B cell (primary cell): Measurements from ENCODE around the gene GANC. TPM values are rescaled to one million over a fixed set of nuclear protein-coding genes. Genes with fewer than 3 reads are reported as not detected.

Experiments used
- ATAC-seq: fragments of 200-7000 bp; cut with Tn5 transposase; one replicate; pipeline ENCODE4 v1.10.0; 2021; ENCODE audit warnings: low read depth, mild to moderate bottlenecking, moderate number of reproducible peaks, moderate library complexity
- CTCF ChIA-PET: fragments of 350-600 bp; sonication (Branson Sonifier 250); formaldehyde crosslinking; loops from one replicate; lab custom pipeline; 2021; ENCODE audit warnings: antibody characterized with exemption, inconsistent platforms; lab: Charles Lee
- POLR2A ChIA-PET: fragments of 350-600 bp; sonication (Branson Sonifier 250); formaldehyde crosslinking; loops from one replicate; lab custom pipeline; 2021; ENCODE audit warnings: antibody characterized with exemption; lab: Charles Lee
- DNase-seq: peaks from one replicate; pipeline ENCODE4 v3.0.0; 2013
- H2AFZ ChIP-seq: 2 replicates; pipeline ENCODE4 v1.6.1; 2012; ENCODE audit warnings: mild to moderate bottlenecking, low read depth, low read length; ENCODE audit not compliant: insufficient read depth, poor library complexity, severe bottlenecking
- H3K27ac ChIP-seq, 2 donors: 1 replicate in 1 of 2; 2 replicates in 1 of 2; pipeline ENCODE4 v1.5.1; 2012 to 2013; ENCODE audit warnings: low read length in 2 of 2, mild to moderate bottlenecking in 2 of 2, moderate library complexity in 1 of 2
- H3K27me3 ChIP-seq, 4 experiments: fragments of 200-600 bp in 1 of 4; sonication (generic) in 1 of 4; replicated peaks in 1 of 4; 1 replicate in 2 of 4; 2 replicates in 2 of 4; pipeline versions ENCODE4 v1.6.1 to v1.7.0; 2013 to 2016; ENCODE audit warnings: low read length in 3 of 4, mild to moderate bottlenecking in 2 of 4, mixed read lengths in 1 of 4, moderate library complexity in 1 of 4; ENCODE audit not compliant: insufficient read depth in 4 of 4, control insufficient read depth in 3 of 4; ENCODE audit errors: control extremely low read depth in 1 of 4
- H3K36me3 ChIP-seq, 2 experiments: replicated peaks in 1 of 2; 1 replicate in 1 of 2; 2 replicates in 1 of 2; pipeline versions ENCODE4 v1.6.1 to v1.7.1; 2013; ENCODE audit warnings: low read length in 1 of 2; ENCODE audit not compliant: insufficient read depth in 2 of 2, control insufficient read depth in 1 of 2; ENCODE audit errors: control extremely low read depth in 1 of 2, extremely low read depth in 1 of 2
- H3K4me1 ChIP-seq, 2 donors: fragments of 200-600 bp in 1 of 2; sonication (generic) in 1 of 2; 1 replicate in 1 of 2; 2 replicates in 1 of 2; pipeline versions ENCODE4 v1.5.1 to v1.6.1; 2013 to 2017; ENCODE audit warnings: low read length in 2 of 2; ENCODE audit not compliant: control insufficient read depth in 2 of 2, insufficient read depth in 2 of 2
- H3K4me2 ChIP-seq: replicated peaks from 2 replicates; pipeline ENCODE3; 2012; ENCODE audit warnings: mild to moderate bottlenecking, low read depth, low read length; ENCODE audit not compliant: poor library complexity, severe bottlenecking
- H3K4me3 ChIP-seq, 5 experiments: fragments of 200-600 bp in 1 of 5; sonication (generic) in 1 of 5; 1 replicate in 3 of 5; 2 replicates in 2 of 5; pipeline versions ENCODE4 v1.5.1 to v1.7.0; 2011 to 2016; ENCODE audit warnings: low read length in 4 of 5, mild to moderate bottlenecking in 4 of 5, low read depth in 2 of 5, control low read depth in 1 of 5, moderate library complexity in 1 of 5; ENCODE audit not compliant: insufficient read depth in 1 of 5; ENCODE audit errors: control extremely low read depth in 1 of 5, extremely low read depth in 1 of 5
- H3K79me2 ChIP-seq: fragments of 200-600 bp; sonication (generic); one replicate; pipeline ENCODE4 v1.6.0; 2016; ENCODE audit warnings: low read length; ENCODE audit not compliant: control insufficient read depth, insufficient read depth
- H3K9ac ChIP-seq: fragments of 200-600 bp; sonication (generic); 2 replicates; pipeline ENCODE4 v1.6.1; 2017; ENCODE audit warnings: mild to moderate bottlenecking, low read length, moderate library complexity
- H3K9me3 ChIP-seq, 3 donors: one replicate each; pipeline versions ENCODE4 v1.6.1 to v1.7.1; 2013; ENCODE audit warnings: low read length in 2 of 3; ENCODE audit not compliant: control insufficient read depth in 2 of 3, insufficient read depth in 1 of 3; ENCODE audit errors: control extremely low read depth in 1 of 3
- H4K20me1 ChIP-seq: 2 replicates; pipeline ENCODE4 v1.6.0; 2012; ENCODE audit warnings: mild to moderate bottlenecking, low read length; ENCODE audit not compliant: insufficient read depth, control insufficient read depth, poor library complexity, severe bottlenecking
- H3K27ac Mint-ChIP-seq: one replicate; pipeline ENCODE4 v1.8.0; 2021; ENCODE audit warnings: mixed read lengths
- H3K27me3 Mint-ChIP-seq: one replicate; pipeline ENCODE4 v1.8.0; 2021; ENCODE audit warnings: mixed read lengths
- H3K4me1 Mint-ChIP-seq: one replicate; pipeline ENCODE4 v1.8.0; 2021; ENCODE audit warnings: mixed read lengths
- H3K4me3 Mint-ChIP-seq: one replicate; pipeline ENCODE4 v1.8.0; 2021; ENCODE audit warnings: mixed read lengths
- H3K9me3 Mint-ChIP-seq: one replicate; pipeline ENCODE4 v1.8.0; 2022; ENCODE audit warnings: mixed read lengths; ENCODE audit not compliant: insufficient read depth
- CTCF ChIP-seq: fragments of 200-600 bp; IDR thresholded peaks from one replicate; pipeline ENCODE4 v1.8.0; 2022; ENCODE audit warnings: antibody characterized with exemption, mild to moderate bottlenecking
- EZH2 ChIP-seq: IDR thresholded peaks from 2 replicates; pipeline ENCODE4 v1.6.1; 2012; ENCODE audit warnings: borderline replicate concordance, low read depth, mild to moderate bottlenecking, moderate library complexity, low read length; ENCODE audit not compliant: insufficient read depth, poor library complexity, severe bottlenecking
- WGBS: methylation state at CpG from one replicate; pipeline ENCODE4 v1.1.5; 2013; ENCODE audit warnings: missing lambda C conversion rate; ENCODE audit not compliant: insufficient coverage; 5-methylcytosine and 5-hydroxymethylcytosine counted together
- intact Hi-C: fragments of 100-400 bp; cut with micrococcal nuclease; formaldehyde crosslinking; loops from one replicate; pipeline ENCODE4 v1.10.0; 2022
- polyA plus RNA-seq: library from polyadenylated mRNA; depleted of rRNA; stranded (reverse); fragments of >200 nt; gene quantifications from 2 replicates; pipeline ENCODE4 v1.2.3, GENCODE V29; 2012
- total RNA-seq, 2 donors: library from RNA; stranded (reverse); fragments of 120-200 nt in 1 of 2; gene quantifications; 1 replicate in 1 of 2; 2 replicates in 1 of 2; pipeline versions ENCODE4 v1.2.3 to v1.2.4, GENCODE V29; 2013 to 2022

GANC gene
- total and polyA plus RNA-seq, 2 donors (not counting 1 experiment from before 2014, with no cell fraction given) = 43.5 to 122 TPM

- Mint-ChIP-seq H3K27me3 (no peaks in the 10 kb centered on the region), H3K9me3 (no peaks in the 10 kb centered on the region), H3K4me3 (no peak overlapping the region), H3K27ac (no peak overlapping the region), H3K4me1 (no peaks in the 10 kb centered on the region)
- no peak overlapping the region for H3K4me3 ChIP-seq
- ATAC-seq = no peak
- H3K36me3 ChIP-seq = peaks cover 0 to 21% of the 10 kb centered on the region in 2 experiments
- H3K9me3 ChIP-seq = no peaks in the 10 kb centered on the region
- TF ChIP-seq CTCF (no peak), EZH2 (no peak)
- H4K20me1 ChIP-seq = no peaks in the 10 kb centered on the region
- H3K79me2 ChIP-seq = no peaks in the 10 kb centered on the region
- H3K9ac ChIP-seq = no peak overlapping the region
- ChIA-PET POLR2A (no interaction called here), CTCF (no interaction called here)
- intact Hi-C loops = no loop called here
- H3K4me1 ChIP-seq = no peaks in the 10 kb centered on the region
- H3K27me3 ChIP-seq = no peaks in the 10 kb centered on the region
- DNase-seq = no peak
- 68% methylated on average over 9 of the region's 12 CpGs for WGBS
- no peak overlapping the region for H3K27ac ChIP-seq
- H3K4me2 ChIP-seq = no peak overlapping the region
- no peak overlapping the region for H2AFZ ChIP-seq
Measured at GRCh38 chr15:42385980-42386700, 113.1 kb downstream of the GANC start.

GRCh38 chr15:42387603-42388002, 114.6 kb downstream of the GANC start:
- H3K27ac ChIP-seq = no peak overlapping the region
- no peak overlapping the region for H3K4me3 ChIP-seq
- intact Hi-C loops = no loop called here
- WGBS = 18% methylated on average over 4 of the region's 8 CpGs
- H3K9ac ChIP-seq = no peak overlapping the region
- Mint-ChIP-seq H3K9me3 (no peaks in the 10 kb centered on the region), H3K27me3 (no peaks in the 10 kb centered on the region), H3K4me1 (no peaks in the 10 kb centered on the region), H3K4me3 (no peak overlapping the region), H3K27ac (no peak overlapping the region)
- no peak overlapping the region for H3K4me2 ChIP-seq
- no peak for DNase-seq
- H3K4me1 ChIP-seq = no peaks in the 10 kb centered on the region
- ATAC-seq = no peak
- CTCF ChIA-PET = no interaction called here
- POLR2A ChIA-PET = interaction anchor here (0.7 kb wide), 1 partner anchor 13 kb away, joined by 3 read pairs; no protein-coding TSS in a partner anchor
- H3K79me2 ChIP-seq = no peaks in the 10 kb centered on the region
- H3K9me3 ChIP-seq = no peaks in the 10 kb centered on the region
- H3K36me3 ChIP-seq = peaks cover 0 to 21% of the 10 kb centered on the region in 2 experiments
- H2AFZ ChIP-seq = no peak overlapping the region
- no peaks in the 10 kb centered on the region for H3K27me3 ChIP-seq
- no peak for TF ChIP-seq EZH2
- TF ChIP-seq CTCF = no peak
- no peaks in the 10 kb centered on the region for H4K20me1 ChIP-seq
